Fibroblast of peridontal ligament (primary cell): ENCODE results near the gene DAB2IP.

ENCODE experiments used
- DNase-seq: peaks from one replicate; pipeline ENCODE4 v3.0.0-alpha.2; 2010; ENCODE audit errors: extremely low read depth

The DAB2IP gene

GRCh38 chr9:121662891-121663580 lies 11.6 kb downstream of the DAB2IP start:
- DNase-seq: no peak

- no peak for DNase-seq
Measured at GRCh38 chr9:121663591-121663990, 12.2 kb downstream of the DAB2IP start.

- no peak for DNase-seq
Measured at GRCh38 chr9:121666294-121666693, 14.9 kb downstream of the DAB2IP start.

GRCh38 chr9:121667214-121667613 lies 15.8 kb downstream of the DAB2IP start:
- DNase-seq: no peak

- DNase-seq: no peak
Measured at GRCh38 chr9:121667890-121668289, 16.5 kb downstream of the DAB2IP start.

GRCh38 chr9:121670431-121670830 lies 19.0 kb downstream of the DAB2IP start:
- DNase-seq: peak; percentile 70

- peak; percentile 38 for DNase-seq
Measured at GRCh38 chr9:121671612-121672155, 20.2 kb downstream of the DAB2IP start.

GRCh38 chr9:121672213-121672612 lies 20.8 kb downstream of the DAB2IP start:
- DNase-seq: no peak

GRCh38 chr9:121672986-121673385 lies 21.6 kb downstream of the DAB2IP start:
- no peak for DNase-seq

GRCh38 chr9:121673576-121673975 lies 22.1 kb downstream of the DAB2IP start:
- no peak for DNase-seq

- no peak for DNase-seq
Measured at GRCh38 chr9:121674017-121674416, 22.6 kb downstream of the DAB2IP start.

GRCh38 chr9:121674952-121675351 lies 23.5 kb downstream of the DAB2IP start:
- no peak for DNase-seq

- no peak for DNase-seq
Measured at GRCh38 chr9:121675381-121675780, 23.9 kb downstream of the DAB2IP start.

- DNase-seq: no peak
Measured at GRCh38 chr9:121675969-121676822, 24.8 kb downstream of the DAB2IP start.

GRCh38 chr9:121676926-121677325 lies 25.5 kb downstream of the DAB2IP start:
- no peak for DNase-seq

GRCh38 chr9:121678501-121679022 lies 27.1 kb downstream of the DAB2IP start:
- no peak for DNase-seq

- no peak for DNase-seq
Measured at GRCh38 chr9:121679901-121680635, 28.6 kb downstream of the DAB2IP start.

GRCh38 chr9:121681404-121681803 lies 30.0 kb downstream of the DAB2IP start:
- DNase-seq: no peak

- no peak for DNase-seq
Measured at GRCh38 chr9:121682201-121682600, 30.8 kb downstream of the DAB2IP start.

- no peak for DNase-seq
Measured at GRCh38 chr9:121682926-121683515, 31.6 kb downstream of the DAB2IP start.

- DNase-seq: no peak
Measured at GRCh38 chr9:121683652-121684051, 32.2 kb downstream of the DAB2IP start.
